Fibroblast of the aortic adventitia (primary cell): ENCODE results near the gene GPR137B. TPM values are rescaled to one million over a fixed set of nuclear protein-coding genes. Genes with fewer than 3 reads are reported as not detected.

Source experiments
- DNase-seq: peaks from one replicate; pipeline ENCODE4 v3.0.0-alpha.2; 2010; ENCODE audit warnings: low read depth
- H3K4me3 ChIP-seq: 2 replicates; pipeline ENCODE4 v1.5.1; 2011; ENCODE audit warnings: low read depth, mild to moderate bottlenecking, control low read depth, low read length, moderate library complexity
- total RNA-seq: library from RNA; depleted of rRNA; stranded (reverse); fragments of >200 nt; gene quantifications from 2 replicates; pipeline ENCODE4 v1.2.3, GENCODE V29; 2012; ENCODE audit warnings: low replicate concordance
- TF ChIP-seq, protein P1 (sequence below): IDR thresholded peaks from 2 replicates; pipeline ENCODE4 v1.5.1; 2011; ENCODE audit warnings: mild to moderate bottlenecking, low read length, control low read depth, inconsistent platforms; ENCODE audit not compliant: insufficient read depth

The GPR137B gene
- total RNA-seq, 1 donor = 14.9 TPM

DNA sequence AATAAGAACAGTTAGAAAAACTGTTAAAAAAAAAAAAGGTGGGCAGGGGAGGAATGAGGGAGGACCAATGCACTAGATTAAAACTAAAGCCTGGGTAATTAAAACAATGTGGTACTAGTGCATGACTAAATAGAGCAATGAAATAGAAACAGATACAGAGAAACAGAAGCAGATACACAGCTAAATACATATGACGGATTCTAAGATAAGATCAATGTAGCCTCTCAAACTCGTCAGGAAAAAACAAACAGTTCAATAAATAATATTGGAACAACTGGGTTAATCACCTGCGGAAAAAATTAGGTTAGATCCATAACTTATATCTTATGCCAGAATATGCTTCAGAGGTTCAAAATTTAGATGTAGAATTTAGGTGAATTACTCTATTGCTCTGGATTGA is 71.2 kb downstream of the GPR137B start:
- no peak overlapping the region for H3K4me3 ChIP-seq
- TF ChIP-seq, protein P1, sequence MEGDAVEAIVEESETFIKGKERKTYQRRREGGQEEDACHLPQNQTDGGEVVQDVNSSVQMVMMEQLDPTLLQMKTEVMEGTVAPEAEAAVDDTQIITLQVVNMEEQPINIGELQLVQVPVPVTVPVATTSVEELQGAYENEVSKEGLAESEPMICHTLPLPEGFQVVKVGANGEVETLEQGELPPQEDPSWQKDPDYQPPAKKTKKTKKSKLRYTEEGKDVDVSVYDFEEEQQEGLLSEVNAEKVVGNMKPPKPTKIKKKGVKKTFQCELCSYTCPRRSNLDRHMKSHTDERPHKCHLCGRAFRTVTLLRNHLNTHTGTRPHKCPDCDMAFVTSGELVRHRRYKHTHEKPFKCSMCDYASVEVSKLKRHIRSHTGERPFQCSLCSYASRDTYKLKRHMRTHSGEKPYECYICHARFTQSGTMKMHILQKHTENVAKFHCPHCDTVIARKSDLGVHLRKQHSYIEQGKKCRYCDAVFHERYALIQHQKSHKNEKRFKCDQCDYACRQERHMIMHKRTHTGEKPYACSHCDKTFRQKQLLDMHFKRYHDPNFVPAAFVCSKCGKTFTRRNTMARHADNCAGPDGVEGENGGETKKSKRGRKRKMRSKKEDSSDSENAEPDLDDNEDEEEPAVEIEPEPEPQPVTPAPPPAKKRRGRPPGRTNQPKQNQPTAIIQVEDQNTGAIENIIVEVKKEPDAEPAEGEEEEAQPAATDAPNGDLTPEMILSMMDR = no peak
- DNase-seq = no peak

DNA sequence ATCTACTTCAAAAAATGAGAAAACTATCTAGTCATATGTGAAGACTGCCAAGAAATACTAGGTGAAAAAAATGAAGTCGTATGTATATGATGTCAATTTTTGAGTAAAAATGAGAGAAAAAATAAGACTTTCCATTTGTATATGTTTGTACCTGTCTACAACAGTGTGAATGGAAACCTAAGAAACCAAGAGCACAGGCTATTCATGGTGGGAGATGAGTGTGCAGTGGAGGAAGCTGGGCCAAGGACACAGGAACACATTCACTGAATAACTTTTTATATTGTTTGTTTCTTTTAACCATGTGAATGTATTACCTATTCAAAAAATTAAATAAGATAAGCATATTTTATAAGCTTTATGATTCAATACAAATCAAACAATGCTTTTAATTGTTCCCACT is 72.4 kb downstream of the GPR137B start:
- no peak overlapping the region for H3K4me3 ChIP-seq
- DNase-seq = no peak
- TF ChIP-seq, protein P1 = no peak

DNA sequence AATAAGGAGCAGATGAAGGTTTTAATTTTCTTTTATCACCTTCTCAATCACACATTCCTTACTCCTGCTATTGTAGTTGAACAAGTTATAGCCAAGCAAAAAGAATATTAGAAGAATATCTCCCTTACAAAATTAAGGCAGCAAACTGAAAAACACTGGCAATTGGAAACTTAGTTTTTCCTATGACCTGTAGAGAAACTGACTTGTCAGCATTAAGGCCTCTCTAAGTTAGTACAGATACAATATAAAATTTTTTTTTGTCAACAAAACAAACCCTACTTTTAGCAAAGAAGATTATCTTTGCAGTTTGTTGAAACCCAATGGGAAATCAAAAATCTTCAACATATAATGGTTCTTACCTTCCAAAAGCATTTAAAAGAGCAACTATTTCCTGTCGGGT is 78.1 kb downstream of the GPR137B start:
- DNase-seq = no peak
- H3K4me3 ChIP-seq = no peak overlapping the region
- TF ChIP-seq, protein P1 = no peak

DNA sequence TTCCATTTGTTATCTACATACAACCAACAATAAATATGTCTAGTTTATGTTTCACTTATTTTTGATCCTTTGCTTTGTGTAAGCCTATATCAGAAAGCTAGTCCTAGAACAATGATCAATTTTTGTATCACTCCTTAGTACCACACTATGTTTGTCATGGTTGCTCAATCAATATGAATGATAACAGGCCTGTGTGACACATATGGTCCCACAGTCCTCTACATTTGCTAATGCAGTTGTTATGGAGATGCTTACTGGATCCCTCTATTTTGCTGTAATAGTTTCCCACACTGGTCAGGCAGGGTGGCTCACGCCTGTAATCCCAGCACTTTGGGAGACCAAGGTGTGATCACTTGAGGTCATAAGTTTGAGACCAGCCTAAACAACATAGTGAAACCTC is 80.3 kb downstream of the GPR137B start:
- DNase-seq = no peak

DNA sequence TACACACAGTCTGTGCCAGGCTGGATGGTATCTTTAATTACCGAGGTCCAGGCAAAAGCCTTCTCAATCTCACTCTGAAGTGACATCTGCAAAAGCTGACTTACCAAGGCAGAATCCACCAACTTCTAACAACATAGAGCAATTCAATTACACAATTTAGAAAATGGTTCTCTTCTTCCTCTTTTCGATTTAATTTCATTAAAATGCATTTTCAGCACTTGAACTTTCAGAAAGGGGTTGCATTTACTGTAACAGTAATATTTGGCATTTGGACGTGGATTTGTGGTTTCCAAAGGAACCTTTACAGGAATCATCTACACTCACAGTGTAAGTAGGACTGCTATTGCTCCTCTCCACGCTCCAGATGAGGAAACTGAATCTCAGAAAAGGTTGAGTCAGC is 86.1 kb downstream of the GPR137B start:
- no peak for DNase-seq
- H3K4me3 ChIP-seq = no peak overlapping the region
- TF ChIP-seq, protein P1 = no peak

More for the DNA sequence above, 80.3 kb downstream of the GPR137B start:
- no peak overlapping the region for H3K4me3 ChIP-seq
- TF ChIP-seq, protein P1 = no peak

DNA sequence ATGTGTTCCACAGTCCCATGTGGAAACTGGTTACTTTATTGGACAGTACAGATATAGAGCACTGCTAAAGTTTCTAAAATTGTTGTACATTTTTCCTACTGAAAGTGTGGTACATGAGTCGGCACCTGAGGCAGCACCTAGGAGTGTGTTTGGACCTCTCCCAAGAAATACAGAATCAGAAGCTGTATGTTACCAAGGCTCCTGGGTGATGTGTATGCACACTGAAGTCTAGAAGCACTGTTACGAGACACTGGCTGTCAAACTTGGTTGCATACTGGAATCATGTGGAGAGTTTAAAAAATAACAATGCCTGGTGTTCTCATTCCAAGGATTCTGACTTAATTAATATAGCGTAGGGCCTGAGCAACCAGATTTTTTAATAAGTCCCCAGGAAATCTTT is 92.8 kb downstream of the GPR137B start:
- DNase-seq = no peak
- H3K4me3 ChIP-seq = no peak overlapping the region
- TF ChIP-seq, protein P1 = no peak

DNA sequence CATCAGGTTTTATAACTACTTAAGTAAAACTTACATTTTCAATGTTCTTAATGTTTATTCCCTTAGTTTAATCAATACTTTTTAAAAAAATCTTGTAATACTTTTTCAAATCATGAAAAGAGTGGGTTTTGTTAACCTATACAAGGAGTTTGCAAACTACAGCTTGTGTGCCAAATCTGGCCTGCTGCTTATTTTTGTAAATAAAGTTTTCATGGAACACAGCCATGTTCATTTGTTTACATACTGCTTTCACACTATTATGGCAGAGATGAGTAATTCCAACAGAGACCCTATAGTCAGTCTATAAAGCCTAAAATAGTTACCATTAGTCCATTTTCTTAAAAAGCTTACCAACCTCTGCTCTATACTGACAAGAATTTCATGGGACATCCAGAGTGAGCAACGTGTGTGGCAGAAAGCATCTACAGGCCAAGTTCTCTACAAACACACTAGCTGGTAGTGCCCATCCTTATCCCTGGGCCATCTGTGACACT is 96.8 kb downstream of the GPR137B start:
- DNase-seq = no peak
- TF ChIP-seq, protein P1 = no peak
- H3K4me3 ChIP-seq = no peak overlapping the region
